A673 (cell line): Measurements from ENCODE around the gene KRT2.

ENCODE experiments used
- CTCF ChIP-seq: fragments of 300-800, 200-600 bp; sonication (generic); conservative IDR thresholded peaks from 2 replicates; pipeline ENCODE4 v1.5.1; 2017; ENCODE audit warnings: low read depth, mild to moderate bottlenecking, antibody characterized with exemption, low read length, moderate library complexity, mixed read lengths
- EZH2 ChIP-seq: fragments of 200-600 bp; sonication (generic); IDR thresholded peaks from 2 replicates; pipeline ENCODE4 v1.6.1; 2017; ENCODE audit warnings: borderline replicate concordance, low read depth, mild to moderate bottlenecking, mixed read lengths, antibody characterized with exemption, low read length; ENCODE audit not compliant: poor library complexity, severe bottlenecking

- no peak for TF ChIP-seq CTCF
- no peak for TF ChIP-seq EZH2
Observed at GRCh38 chr12:52651726-52652261, at the start of gene KRT2.
